ENCODE data around the gene KRABD2.

DNA sequence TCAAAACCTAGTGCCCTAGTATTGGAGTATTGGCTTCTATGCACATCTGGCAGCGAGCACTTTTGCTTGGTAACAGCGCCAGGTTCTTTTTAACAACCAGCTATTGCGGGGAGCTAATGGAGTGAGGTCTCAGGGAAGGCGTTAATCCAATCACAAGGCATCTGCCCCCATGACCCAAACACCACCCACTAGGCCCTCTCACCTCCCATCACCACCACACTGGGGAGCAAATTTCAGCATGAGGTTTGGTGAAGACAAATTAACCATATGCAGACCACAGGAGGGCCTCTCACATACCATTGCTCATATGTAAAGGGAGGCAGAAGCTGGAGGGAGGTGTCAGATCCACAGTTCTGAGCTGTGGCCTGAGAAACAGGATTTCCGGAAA is 37.8 kb downstream of the KRABD2 start:
- TF ChIP-seq, protein P1, sequence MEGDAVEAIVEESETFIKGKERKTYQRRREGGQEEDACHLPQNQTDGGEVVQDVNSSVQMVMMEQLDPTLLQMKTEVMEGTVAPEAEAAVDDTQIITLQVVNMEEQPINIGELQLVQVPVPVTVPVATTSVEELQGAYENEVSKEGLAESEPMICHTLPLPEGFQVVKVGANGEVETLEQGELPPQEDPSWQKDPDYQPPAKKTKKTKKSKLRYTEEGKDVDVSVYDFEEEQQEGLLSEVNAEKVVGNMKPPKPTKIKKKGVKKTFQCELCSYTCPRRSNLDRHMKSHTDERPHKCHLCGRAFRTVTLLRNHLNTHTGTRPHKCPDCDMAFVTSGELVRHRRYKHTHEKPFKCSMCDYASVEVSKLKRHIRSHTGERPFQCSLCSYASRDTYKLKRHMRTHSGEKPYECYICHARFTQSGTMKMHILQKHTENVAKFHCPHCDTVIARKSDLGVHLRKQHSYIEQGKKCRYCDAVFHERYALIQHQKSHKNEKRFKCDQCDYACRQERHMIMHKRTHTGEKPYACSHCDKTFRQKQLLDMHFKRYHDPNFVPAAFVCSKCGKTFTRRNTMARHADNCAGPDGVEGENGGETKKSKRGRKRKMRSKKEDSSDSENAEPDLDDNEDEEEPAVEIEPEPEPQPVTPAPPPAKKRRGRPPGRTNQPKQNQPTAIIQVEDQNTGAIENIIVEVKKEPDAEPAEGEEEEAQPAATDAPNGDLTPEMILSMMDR (IDR thresholded peaks at IDR 0.05 in 4 of 5, conservative IDR thresholded peaks at IDR 0.05 in 1 of 5), result no peak
- no peak for TF ChIP-seq POLR2A (IDR thresholded peaks at IDR 0.05)

Data from gastrocnemius medialis (tissue), 4 donors.